HG02840 (cell line): ENCODE data around the gene NCOR2.

Experiments used
- ATAC-seq: cut with Tn5 transposase; IDR thresholded peaks from one replicate; pipeline ENCODE4 v1.9.1; 2021; ENCODE audit warnings: mild to moderate bottlenecking, moderate library complexity, moderate number of reproducible peaks; ENCODE audit not compliant: unreplicated experiment, low FRiP score

The NCOR2 gene

GRCh38 chr12:124562018-124562795, 5.2 kb downstream of the NCOR2 start:
- ATAC-seq = no peak

GRCh38 chr12:124561231-124561630, 6.2 kb downstream of the NCOR2 start:
- no peak for ATAC-seq

- no peak for ATAC-seq
Observed at GRCh38 chr12:124560146-124560890, 7.1 kb downstream of the NCOR2 start.

- no peak for ATAC-seq
Observed at GRCh38 chr12:124559182-124560017, 8.0 kb downstream of the NCOR2 start.

- no peak for ATAC-seq
Observed at GRCh38 chr12:124558313-124558712, 9.1 kb downstream of the NCOR2 start.

- ATAC-seq = no peak
Observed at GRCh38 chr12:124557518-124558223, 9.7 kb downstream of the NCOR2 start.

- no peak for ATAC-seq
Observed at GRCh38 chr12:124556896-124557501, 10.4 kb downstream of the NCOR2 start.

- no peak for ATAC-seq
Observed at GRCh38 chr12:124556074-124556466, 11.3 kb downstream of the NCOR2 start.

GRCh38 chr12:124555168-124556073, 12.0 kb downstream of the NCOR2 start:
- ATAC-seq = no peak

GRCh38 chr12:124554429-124555029, 12.9 kb downstream of the NCOR2 start:
- no peak for ATAC-seq

- no peak for ATAC-seq
Observed at GRCh38 chr12:124553862-124554428, 13.5 kb downstream of the NCOR2 start.

GRCh38 chr12:124551268-124552144, 15.9 kb downstream of the NCOR2 start:
- no peak for ATAC-seq

GRCh38 chr12:124550123-124551089, 17.0 kb downstream of the NCOR2 start:
- no peak for ATAC-seq

- ATAC-seq = no peak
Observed at GRCh38 chr12:124549629-124550028, 17.8 kb downstream of the NCOR2 start.

- no peak for ATAC-seq
Observed at GRCh38 chr12:124548854-124549378, 18.5 kb downstream of the NCOR2 start.

- ATAC-seq = no peak
Observed at GRCh38 chr12:124547626-124548025, 19.8 kb downstream of the NCOR2 start.
